GM23248 (cell line): ENCODE measurements around the gene ABCE1. TPM values are rescaled to one million over a fixed set of nuclear protein-coding genes. Genes with fewer than 3 reads are reported as not detected.

Experiments used
- DNase-seq: peaks from one replicate; pipeline ENCODE4 v3.0.0-alpha.2; 2015
- H2AFZ ChIP-seq: fragments of 200-600 bp; sonication (generic); 2 replicates; pipeline ENCODE4 v1.6.1; 2016; ENCODE audit warnings: antibody characterized with exemption
- H3F3A ChIP-seq: fragments of 200-600 bp; sonication (generic); 2 replicates; pipeline ENCODE4 v1.6.1; 2016; ENCODE audit warnings: mild to moderate bottlenecking, antibody characterized with exemption, mixed run types; ENCODE audit not compliant: insufficient read depth
- H3K27ac ChIP-seq: fragments of 200-600 bp; sonication (generic); 2 replicates; pipeline ENCODE4 v1.5.1; 2016; ENCODE audit warnings: mild to moderate bottlenecking
- H3K27me3 ChIP-seq: fragments of 200-600 bp; sonication (generic); replicated peaks from 2 replicates; pipeline ENCODE4 v1.6.1; 2016; ENCODE audit warnings: mild to moderate bottlenecking; ENCODE audit not compliant: insufficient read depth
- H3K36me3 ChIP-seq: fragments of 200-600 bp; sonication (generic); 2 replicates; pipeline ENCODE4 v1.6.1; 2016; ENCODE audit warnings: low read depth, mild to moderate bottlenecking
- H3K4me1 ChIP-seq: fragments of 200-600 bp; sonication (generic); 2 replicates; pipeline ENCODE4 v1.6.1; 2016; ENCODE audit warnings: mild to moderate bottlenecking; ENCODE audit not compliant: insufficient read depth
- H3K4me2 ChIP-seq: fragments of 200-600 bp; sonication (generic); one replicate; pipeline ENCODE4 v1.6.1; 2016; ENCODE audit warnings: mild to moderate bottlenecking; ENCODE audit not compliant: unreplicated experiment
- H3K4me3 ChIP-seq: fragments of 200-600 bp; sonication (generic); 2 replicates; pipeline ENCODE4 v1.5.1; 2016; ENCODE audit warnings: mild to moderate bottlenecking
- H3K79me2 ChIP-seq: fragments of 200-600 bp; sonication (generic); 2 replicates; pipeline ENCODE4 v1.6.1; 2016; ENCODE audit warnings: mild to moderate bottlenecking; ENCODE audit not compliant: insufficient read depth
- H3K9ac ChIP-seq: fragments of 200-600 bp; sonication (generic); 2 replicates; pipeline ENCODE4 v1.6.1; 2016; ENCODE audit warnings: mild to moderate bottlenecking
- H3K9me2 ChIP-seq: fragments of 200-600 bp; sonication (generic); 2 replicates; pipeline ENCODE4 v1.6.1; 2016; ENCODE audit warnings: mixed run types, mild to moderate bottlenecking, moderate library complexity; ENCODE audit not compliant: insufficient read depth
- H3K9me3 ChIP-seq: fragments of 200-600 bp; sonication (generic); one replicate; pipeline ENCODE4 v1.6.1; 2017; ENCODE audit warnings: low read depth
- H4K20me1 ChIP-seq: fragments of 200-600 bp; sonication (generic); 2 replicates; pipeline ENCODE4 v1.6.0; 2016; ENCODE audit not compliant: insufficient read depth
- EZH2 ChIP-seq: fragments of 200-600 bp; sonication (generic); IDR thresholded peaks from 2 replicates; pipeline ENCODE4 v1.6.1; 2018; ENCODE audit warnings: antibody characterized with exemption, mild to moderate bottlenecking; ENCODE audit not compliant: insufficient read depth, poor library complexity, severe bottlenecking
- EZH2phosphoT487 ChIP-seq: fragments of 200-600 bp; sonication (generic); IDR thresholded peaks from 2 replicates; pipeline ENCODE4 v1.6.1; 2018; ENCODE audit warnings: antibody characterized with exemption, moderate library complexity, mild to moderate bottlenecking, low read depth; ENCODE audit not compliant: insufficient read depth
- WGBS, 2 experiments: methylation state at CpG; one replicate each; pipeline ENCODE4 v1.1.6; 2015 to 2017; ENCODE audit warnings: low lambda C conversion rate in 2 of 2, low coverage in 1 of 2; ENCODE audit errors: missing lambda C conversion rate in 2 of 2; 5-methylcytosine and 5-hydroxymethylcytosine counted together
- in situ Hi-C: fragments of 300-500 bp; cut with MboI; formaldehyde crosslinking; loops from 2 replicates; pipeline ENCODE4 v1.15.0; 2020
- polyA plus RNA-seq: library from polyadenylated mRNA; unstranded; fragments of >200 nt; fragmentation: Nextera tagmentation; extraction: Ambion mirVana; gene quantifications from 2 replicates; pipeline ENCODE4 v1.2.1, GENCODE V29; 2016
- total RNA-seq: library from RNA; depleted of rRNA; stranded (reverse); fragments of >200 nt; shearing (Covaris generic); gene quantifications from 2 replicates; pipeline ENCODE4 v1.2.3, GENCODE V29; 2014

ABCE1 gene
- total and polyA plus RNA-seq, 2 experiments from 2014 or later: 65.5 to 130 TPM

DNA sequence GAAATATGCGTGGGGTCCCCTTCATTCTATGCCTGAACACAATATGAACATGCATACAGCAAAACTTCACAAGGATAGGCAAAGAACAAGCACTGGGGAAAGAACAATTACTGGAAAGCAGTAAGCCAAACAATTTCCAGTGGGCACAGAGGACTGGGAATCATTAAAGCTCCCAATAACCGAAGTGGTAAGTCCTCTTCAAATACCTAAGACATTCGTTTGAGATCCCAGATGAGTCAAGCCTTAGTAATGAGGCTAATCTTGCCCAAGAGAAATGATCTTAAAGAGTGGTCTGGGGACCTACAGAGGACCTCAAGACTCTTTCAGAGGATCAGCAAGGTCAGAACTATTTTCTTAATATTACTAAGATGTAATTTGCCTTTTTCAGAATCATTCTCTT, 28.8 kb upstream of the ABCE1 start:
- no peak overlapping the region for H2AFZ ChIP-seq
- H3K4me3 ChIP-seq: no peak overlapping the region
- H3F3A ChIP-seq: no peaks in the 10 kb centered on the region
- no peaks in the 10 kb centered on the region for H3K27me3 ChIP-seq
- no peaks in the 10 kb centered on the region; the same call in 1 of the 2 replicates for H3K79me2 ChIP-seq
- H3K36me3 ChIP-seq: no peaks in the 10 kb centered on the region
- H3K9me3 ChIP-seq: no peaks in the 10 kb centered on the region
- H4K20me1 ChIP-seq: no peaks in the 10 kb centered on the region; the same call in 1 of the 2 replicates
- H3K9me2 ChIP-seq: no peaks in the 10 kb centered on the region
- no peak overlapping the region for H3K27ac ChIP-seq
- TF ChIP-seq EZH2 (no peak), EZH2phosphoT487 (no peak)
- peaks cover 11% of the 10 kb centered on the region for H3K4me1 ChIP-seq
- WGBS, 2 experiments: 38 to 41% methylated on average over 3 of the region's 3 CpGs
- H3K9ac ChIP-seq: no peak overlapping the region
- peak; percentile 66 for DNase-seq
- peak overlapping the region; percentile 21 for H3K4me2 ChIP-seq
- in situ Hi-C loops: loop anchor here (25.0 kb wide), 1 partner anchor 882 kb away; no protein-coding TSS in a partner anchor

DNA sequence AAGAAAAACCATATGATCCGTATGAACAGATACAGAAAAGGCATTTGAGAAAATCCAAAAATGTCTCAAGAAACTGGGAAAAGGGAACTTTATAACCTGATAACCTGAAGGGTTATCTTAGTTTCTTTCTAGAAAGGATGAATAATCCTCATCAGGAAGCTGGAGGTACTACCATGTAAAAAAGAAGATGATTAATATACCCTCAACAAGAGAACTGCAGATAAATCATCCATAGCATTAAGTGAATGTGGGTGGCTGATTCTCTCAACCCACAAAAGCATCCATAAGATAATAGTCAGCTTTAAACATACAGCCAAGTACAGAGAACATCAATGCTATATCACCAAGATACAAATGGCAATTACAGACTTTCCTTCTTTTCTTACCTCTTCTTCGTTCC, 26.6 kb upstream of the ABCE1 start:
- TF ChIP-seq EZH2phosphoT487: no peak
- TF ChIP-seq EZH2: no peak
- Histone ChIP-seq H3K9ac (no peak overlapping the region), H3K27me3 (no peaks in the 10 kb centered on the region), H3K9me3 (no peaks in the 10 kb centered on the region), H3K9me2 (no peaks in the 10 kb centered on the region), H3F3A (no peaks in the 10 kb centered on the region), H3K36me3 (no peaks in the 10 kb centered on the region), H3K79me2 (peaks cover 12% of the 10 kb centered on the region; the same call in 1 of the 2 replicates), H3K4me1 (peaks cover 14% of the 10 kb centered on the region), H2AFZ (no peak overlapping the region), H3K4me3 (no peak overlapping the region), H4K20me1 (no peaks in the 10 kb centered on the region; the same call in 1 of the 2 replicates), H3K27ac (no peak overlapping the region), H3K4me2 (no peak overlapping the region)
- DNase-seq: no peak
- in situ Hi-C loops: loop anchor here (25.0 kb wide), 1 partner anchor 884 kb away; no protein-coding TSS in a partner anchor
- 94% methylated on average over 2 of the region's 2 CpGs for WGBS, 2 experiments

- Histone ChIP-seq H3K79me2 (peaks cover 41% of the 10 kb centered on the region), H3K9ac (no peak overlapping the region), H3K9me3 (no peaks in the 10 kb centered on the region), H3K27me3 (no peaks in the 10 kb centered on the region), H3K4me1 (0 out of 2 replicates have a peak, but pooled peaks cover 5% of the 10 kb centered on the region), H2AFZ (no peak overlapping the region), H4K20me1 (no peaks in the 10 kb centered on the region), H3K4me3 (no peak overlapping the region), H3F3A (no peaks in the 10 kb centered on the region), H3K36me3 (no peaks in the 10 kb centered on the region), H3K27ac (no peak overlapping the region), H3K4me2 (no peak overlapping the region), H3K9me2 (no peaks in the 10 kb centered on the region)
- 90 to 93% methylated on average over 1 of the region's 1 CpG for WGBS, 2 experiments
- in situ Hi-C loops: no loop called here
- DNase-seq: no peak
- TF ChIP-seq EZH2phosphoT487 (no peak), EZH2 (no peak)
Measured at GRCh38 chr4:145075742-145076468, 22.2 kb upstream of the ABCE1 start.

DNA sequence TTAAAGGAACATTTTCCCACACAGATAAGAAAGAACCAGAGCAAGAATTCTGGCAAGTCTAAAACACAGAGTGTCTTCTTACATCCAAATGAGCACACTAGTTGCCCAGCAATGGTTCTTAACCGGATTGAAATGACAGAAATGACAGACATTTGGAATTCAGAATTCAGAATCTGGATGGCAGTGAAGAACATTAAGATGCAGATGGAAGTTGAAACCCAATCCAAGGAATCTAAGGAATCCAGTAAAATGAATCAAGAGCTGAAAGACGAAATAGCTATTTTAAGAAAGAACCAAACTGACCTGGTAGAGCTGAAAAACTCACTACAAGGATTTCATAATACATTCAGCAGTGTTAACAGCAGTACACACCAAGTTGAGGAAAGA, 21.6 kb upstream of the ABCE1 start:
- no peak for TF ChIP-seq EZH2phosphoT487
- no peak for TF ChIP-seq EZH2
- H3K27ac ChIP-seq: no peak overlapping the region
- no peaks in the 10 kb centered on the region for H3K9me2 ChIP-seq
- no peak overlapping the region for H3K4me2 ChIP-seq
- no peaks in the 10 kb centered on the region for H3K36me3 ChIP-seq
- H3K4me3 ChIP-seq: no peak overlapping the region
- 0 out of 2 replicates have a peak, but pooled peaks cover 5% of the 10 kb centered on the region for H3K4me1 ChIP-seq
- in situ Hi-C loops: no loop called here
- H4K20me1 ChIP-seq: no peaks in the 10 kb centered on the region
- no peak overlapping the region for H3K9ac ChIP-seq
- H3K9me3 ChIP-seq: no peaks in the 10 kb centered on the region
- no peaks in the 10 kb centered on the region for H3F3A ChIP-seq
- H3K27me3 ChIP-seq: no peaks in the 10 kb centered on the region
- 24 to 32% methylated on average over 2 of the region's 2 CpGs for WGBS, 2 experiments
- peaks cover 41% of the 10 kb centered on the region for H3K79me2 ChIP-seq
- DNase-seq: no peak
- no peak overlapping the region for H2AFZ ChIP-seq
